ENCODE data around the gene SLC12A3.

GRCh38 chr16:56950455-56950854 lies 85.4 kb downstream of the SLC12A3 start:
- TF ChIP-seq CTCF (conservative IDR thresholded peaks at IDR 0.05 in 1 of 2, IDR thresholded peaks at IDR 0.05 in 1 of 2; ENCODE audit: low read depth in 1 of 2, low read length in 2 of 2) (no peak), EZH2 (IDR thresholded peaks at IDR 0.05; ENCODE audit: low read length, missing control alignments) (no peak)

All from fibroblast of lung (primary cell).